ENCODE results near the gene COL27A1.

COL27A1 gene

GRCh38 chr9:114216976-114217375 is 61.6 kb downstream of the COL27A1 start:
- no peak for DNase-seq
- intact Hi-C loops (cut with DNase I), result no loop called here

GRCh38 chr9:114218264-114219120 is 63.2 kb downstream of the COL27A1 start:
- DNase-seq, result no peak
- intact Hi-C loops (cut with DNase I), result no loop called here

GRCh38 chr9:114220061-114220541 is 64.8 kb downstream of the COL27A1 start:
- intact Hi-C loops (cut with DNase I), result no loop called here
- DNase-seq, result no peak

- intact Hi-C loops (cut with DNase I), result no loop called here
- no peak for DNase-seq
These were observed 66.5 kb downstream of the COL27A1 start for GRCh38 chr9:114221706-114222465.

- intact Hi-C loops (cut with DNase I), result no loop called here
- no peak for DNase-seq
These were observed 68.4 kb downstream of the COL27A1 start for GRCh38 chr9:114223564-114224246.

- intact Hi-C loops (cut with DNase I), result no loop called here
These were observed 68.9 kb downstream of the COL27A1 start for GRCh38 chr9:114224247-114224610.

GRCh38 chr9:114225561-114226212 is 70.3 kb downstream of the COL27A1 start:
- intact Hi-C loops (cut with DNase I), result no loop called here
- no peak for DNase-seq

More at GRCh38 chr9:114224247-114224610, 68.9 kb downstream of the COL27A1 start:
- no peak for DNase-seq

- DNase-seq, result no peak
- intact Hi-C loops (cut with DNase I), result no loop called here
These were observed 71.1 kb downstream of the COL27A1 start for GRCh38 chr9:114226246-114227055.

GRCh38 chr9:114227288-114228015 is 72.1 kb downstream of the COL27A1 start:
- intact Hi-C loops (cut with DNase I), result no loop called here
- DNase-seq, result no peak

GRCh38 chr9:114228016-114228808 is 72.9 kb downstream of the COL27A1 start:
- intact Hi-C loops (cut with DNase I), result no loop called here
- no peak for DNase-seq

- intact Hi-C loops (cut with DNase I), result no loop called here
- DNase-seq, result no peak
These were observed 74.0 kb downstream of the COL27A1 start for GRCh38 chr9:114229295-114229694.

GRCh38 chr9:114230068-114230467 is 74.7 kb downstream of the COL27A1 start:
- no peak for DNase-seq
- intact Hi-C loops (cut with DNase I), result no loop called here

- DNase-seq, result no peak
- intact Hi-C loops (cut with DNase I), result no loop called here
These were observed 75.9 kb downstream of the COL27A1 start for GRCh38 chr9:114231273-114231672.

GRCh38 chr9:114231719-114232449 is 76.5 kb downstream of the COL27A1 start:
- no peak for DNase-seq
- intact Hi-C loops (cut with DNase I), result no loop called here

- intact Hi-C loops (cut with DNase I), result no loop called here
- DNase-seq, result no peak
These were observed 78.3 kb downstream of the COL27A1 start for GRCh38 chr9:114233491-114234185.

GRCh38 chr9:114235033-114235661 is 79.8 kb downstream of the COL27A1 start:
- DNase-seq, result no peak
- intact Hi-C loops (cut with DNase I), result no loop called here
